ENCODE data around the gene MANSC4. TPM values are rescaled to one million over a fixed set of nuclear protein-coding genes. Genes with fewer than 3 reads are reported as not detected.

The MANSC4 gene
- total and polyA plus RNA-seq, 4 donors = not detected

DNA sequence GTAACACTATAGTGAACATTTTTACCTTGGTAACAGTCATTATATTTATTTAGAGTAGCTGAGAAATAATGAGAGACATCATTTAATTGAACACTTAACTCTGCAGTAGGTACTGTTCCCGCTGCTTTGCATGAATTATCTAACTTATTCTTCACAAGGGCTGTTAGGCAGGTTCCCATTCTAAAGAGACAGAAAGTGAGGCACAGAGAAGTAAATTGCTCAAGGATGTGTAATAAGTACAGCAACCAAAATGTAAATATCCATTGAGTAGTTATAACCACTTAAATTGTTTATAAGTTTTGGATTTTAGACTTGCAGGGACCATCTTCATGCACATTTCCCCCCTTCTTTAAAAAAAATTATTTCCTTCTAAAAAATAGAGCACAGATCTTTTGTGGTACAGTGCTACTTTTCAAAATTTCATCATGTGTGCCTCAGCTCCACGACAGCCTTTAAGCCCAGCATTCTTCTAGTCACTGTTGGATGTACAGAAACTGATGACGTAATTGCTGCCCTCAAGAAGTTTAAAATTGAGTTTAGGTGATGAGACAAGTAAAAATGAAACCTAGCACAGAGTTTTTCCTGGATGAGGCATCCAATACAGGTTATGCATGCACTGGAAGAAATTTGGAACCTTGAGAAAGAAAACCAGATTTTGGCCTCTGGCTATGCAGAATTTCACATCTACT is 6.0 kb upstream of the MANSC4 start:
- H3K9me3 ChIP-seq (ENCODE audit: control insufficient read depth in 4 of 4, low read length in 3 of 4) = no peaks in the 10 kb centered on the region
- WGBS = 88% methylated on average over 3 of the region's 3 CpGs
- H3K9ac ChIP-seq (ENCODE audit: low read depth in 1 of 2, low read length in 2 of 2) = no peak overlapping the region
- TF ChIP-seq SP1 (IDR thresholded peaks at IDR 0.05) (no peak), TAF1 (conservative IDR thresholded peaks at IDR 0.05) (no peak), GABPA (IDR thresholded peaks at IDR 0.05 in 1 of 2, conservative IDR thresholded peaks at IDR 0.05 in 1 of 2) (no peak), YY1 (IDR thresholded peaks at IDR 0.05) (no peak), HNF4G (IDR thresholded peaks at IDR 0.05) (no peak), HNF4A (conservative IDR thresholded peaks at IDR 0.05) (no peak), RXRA (IDR thresholded peaks at IDR 0.05) (no peak), MAX (IDR thresholded peaks at IDR 0.05) (no peak)
- TF ChIP-seq, protein P1, sequence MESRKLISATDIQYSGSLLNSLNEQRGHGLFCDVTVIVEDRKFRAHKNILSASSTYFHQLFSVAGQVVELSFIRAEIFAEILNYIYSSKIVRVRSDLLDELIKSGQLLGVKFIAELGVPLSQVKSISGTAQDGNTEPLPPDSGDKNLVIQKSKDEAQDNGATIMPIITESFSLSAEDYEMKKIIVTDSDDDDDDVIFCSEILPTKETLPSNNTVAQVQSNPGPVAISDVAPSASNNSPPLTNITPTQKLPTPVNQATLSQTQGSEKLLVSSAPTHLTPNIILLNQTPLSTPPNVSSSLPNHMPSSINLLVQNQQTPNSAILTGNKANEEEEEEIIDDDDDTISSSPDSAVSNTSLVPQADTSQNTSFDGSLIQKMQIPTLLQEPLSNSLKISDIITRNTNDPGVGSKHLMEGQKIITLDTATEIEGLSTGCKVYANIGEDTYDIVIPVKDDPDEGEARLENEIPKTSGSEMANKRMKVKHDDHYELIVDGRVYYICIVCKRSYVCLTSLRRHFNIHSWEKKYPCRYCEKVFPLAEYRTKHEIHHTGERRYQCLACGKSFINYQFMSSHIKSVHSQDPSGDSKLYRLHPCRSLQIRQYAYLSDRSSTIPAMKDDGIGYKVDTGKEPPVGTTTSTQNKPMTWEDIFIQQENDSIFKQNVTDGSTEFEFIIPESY (IDR thresholded peaks at IDR 0.05) = no peak
- H3K4me3 ChIP-seq (ENCODE audit: low read depth in 1 of 3, low read length in 3 of 3) = no peak overlapping the region
- no peaks in the 10 kb centered on the region for H3K36me3 ChIP-seq (ENCODE audit: control insufficient read depth in 4 of 4, insufficient read depth in 3 of 4, low read depth in 1 of 4, low read length in 3 of 4)
- DNase-seq (ENCODE audit: low spot score) = no peak
- no peaks in the 10 kb centered on the region for H3K27me3 ChIP-seq (ENCODE audit: control insufficient read depth in 4 of 4, insufficient read depth in 4 of 4, low read length in 3 of 4)
- H3K27ac ChIP-seq (ENCODE audit: low read depth in 1 of 2, low read length in 2 of 2) = no peak overlapping the region
- peaks cover under 1 to 3% (median 2%) of the 10 kb centered on the region in 4 donors for H3K4me1 ChIP-seq (ENCODE audit: control insufficient read depth in 4 of 4, insufficient read depth in 4 of 4, low read length in 3 of 4)

- TF ChIP-seq RAD21 (IDR thresholded peaks at IDR 0.05) (no peak), RXRA (IDR thresholded peaks at IDR 0.05) (no peak), EGR1 (IDR thresholded peaks at IDR 0.05; ENCODE audit: low read depth in 2 of 2) (no peak), JUND (IDR thresholded peaks at IDR 0.05) (no peak), HNF4G (IDR thresholded peaks at IDR 0.05) (no peak), FOXA1 (IDR thresholded peaks at IDR 0.05) (no peak), GABPA (IDR thresholded peaks at IDR 0.05 in 1 of 2, conservative IDR thresholded peaks at IDR 0.05 in 1 of 2) (no peak), YY1 (IDR thresholded peaks at IDR 0.05) (no peak), NR2F2 (IDR thresholded peaks at IDR 0.05) (no peak), MAX (IDR thresholded peaks at IDR 0.05) (no peak), FOXA2 (IDR thresholded peaks at IDR 0.05) (no peak), SP1 (IDR thresholded peaks at IDR 0.05) (no peak)
- TF ChIP-seq, protein P1 (IDR thresholded peaks at IDR 0.05) = no peak
- DNase-seq (ENCODE audit: low spot score) = no peak
- H3K4me1 ChIP-seq (ENCODE audit: control insufficient read depth in 4 of 4, insufficient read depth in 4 of 4, low read length in 3 of 4) = peaks cover 9 to 14% (median 11%) of the 10 kb centered on the region in 4 donors
These were observed 2.4 kb upstream of the MANSC4 start for GRCh38 chr12:27782481-27782880.

More at GRCh38 chr12:27782481-27782880, 2.4 kb upstream of the MANSC4 start:
- Histone ChIP-seq H3K27ac (ENCODE audit: low read depth in 1 of 2, low read length in 2 of 2) (no peak overlapping the region), H3K9ac (ENCODE audit: low read depth in 1 of 2, low read length in 2 of 2) (no peak overlapping the region), H3K36me3 (ENCODE audit: control insufficient read depth in 4 of 4, insufficient read depth in 3 of 4, low read depth in 1 of 4, low read length in 3 of 4) (no peaks in the 10 kb centered on the region), H3K9me3 (ENCODE audit: control insufficient read depth in 4 of 4, low read length in 3 of 4) (no peaks in the 10 kb centered on the region), H3K4me3 (ENCODE audit: low read depth in 1 of 3, low read length in 3 of 3) (no peak overlapping the region), H3K27me3 (ENCODE audit: control insufficient read depth in 4 of 4, insufficient read depth in 4 of 4, low read length in 3 of 4) (no peaks in the 10 kb centered on the region)
- 98% methylated on average over 1 of the region's 1 CpG for WGBS
